ENCODE measurements around the gene CFAP100. TPM values are rescaled to one million over a fixed set of nuclear protein-coding genes. Genes with fewer than 3 reads are reported as not detected.

CFAP100 gene
- total and polyA plus RNA-seq, 10 donors = not detected

- H3K4me3 ChIP-seq = no peak overlapping the region
- no peaks in the 10 kb centered on the region for H3K27me3 ChIP-seq (replicated peaks in 1 of 7)
- intact Hi-C loops (cut with DNase I; ENCODE audit: low total_unique reads) = no loop called here
- no peaks in the 10 kb centered on the region for H3K9me3 ChIP-seq
- DNase-seq = peak; percentile 36
- H3K4me1 ChIP-seq = peaks cover 0 to 18% (median 1%) of the 10 kb centered on the region in 6 donors
- whole genome bisulfite sequencing, 5 donors = 92 to 94% (median 93%) methylated on average over 8 of the region's 8 CpGs
- no peak overlapping the region for H3K27ac ChIP-seq
- peaks cover 0 to 93% (median 36%) of the 10 kb centered on the region in 6 donors for H3K36me3 ChIP-seq
- TF ChIP-seq POLR2AphosphoS5 (IDR thresholded peaks at IDR 0.05) (peak in 1 of 3 donors; percentile 18), POLR2A (IDR thresholded peaks at IDR 0.05) (no peak)
Measured at GRCh38 chr3:126446301-126446700, 51.6 kb downstream of the CFAP100 start.

- Histone ChIP-seq H3K36me3 (peaks cover 0 to 93% (median 36%) of the 10 kb centered on the region in 6 donors), H3K27me3 (replicated peaks in 1 of 7) (no peaks in the 10 kb centered on the region), H3K4me3 (no peak overlapping the region), H3K9me3 (no peaks in the 10 kb centered on the region), H3K4me1 (peaks cover 0 to 18% (median 1%) of the 10 kb centered on the region in 6 donors), H3K27ac (no peak overlapping the region)
- intact Hi-C loops (cut with DNase I; ENCODE audit: low total_unique reads) = no loop called here
- DNase-seq = peak; percentile 42
- WGBS, 5 donors = 84 to 98% (median 90%) methylated on average over 2 of the region's 2 CpGs
- TF ChIP-seq CTCF (IDR thresholded peaks at IDR 0.05 in 8 of 11, conservative IDR thresholded peaks at IDR 0.05 in 3 of 11) (no peak), POLR2AphosphoS5 (IDR thresholded peaks at IDR 0.05) (no peak), POLR2A (IDR thresholded peaks at IDR 0.05) (no peak)
Measured at GRCh38 chr3:126446791-126447190, 52.1 kb downstream of the CFAP100 start.

GRCh38 chr3:126447456-126448106 lies 52.9 kb downstream of the CFAP100 start:
- H3K36me3 ChIP-seq = peaks cover 0 to 93% (median 43%) of the 10 kb centered on the region in 6 donors

GRCh38 chr3:126448136-126448892 lies 53.6 kb downstream of the CFAP100 start:
- Histone ChIP-seq H3K4me3 (no peak overlapping the region), H3K4me1 (peaks cover 0 to 5% (median 0%) of the 10 kb centered on the region in 6 donors), H3K27me3 (replicated peaks in 1 of 7) (no peaks in the 10 kb centered on the region), H3K36me3 (peaks cover 0 to 93% (median 46%) of the 10 kb centered on the region in 6 donors), H3K9me3 (no peaks in the 10 kb centered on the region), H3K27ac (no peak overlapping the region)
- DNase-seq = peak; percentile 69
- TF ChIP-seq POLR2A (IDR thresholded peaks at IDR 0.05) (no peak), POLR2AphosphoS5 (IDR thresholded peaks at IDR 0.05) (peak in 1 of 3 donors; percentile 44)
- 89 to 97% (median 94%) methylated on average over 12 to 17 of the region's 17 CpGs for WGBS, 5 donors
- intact Hi-C loops (cut with DNase I; ENCODE audit: low total_unique reads) = no loop called here

More at GRCh38 chr3:126447456-126448106, 52.9 kb downstream of the CFAP100 start:
- H3K9me3 ChIP-seq = no peaks in the 10 kb centered on the region
- peaks cover 0 to 12% (median 1%) of the 10 kb centered on the region in 6 donors for H3K4me1 ChIP-seq
- intact Hi-C loops (cut with DNase I; ENCODE audit: low total_unique reads) = no loop called here
- peak; percentile 47 for DNase-seq
- H3K27me3 ChIP-seq (replicated peaks in 1 of 7) = no peaks in the 10 kb centered on the region
- WGBS, 5 donors = 81 to 94% (median 89%) methylated on average over 12 of the region's 12 CpGs
- TF ChIP-seq POLR2A (IDR thresholded peaks at IDR 0.05) (no peak), POLR2AphosphoS5 (IDR thresholded peaks at IDR 0.05) (peak; percentile 6 to 44 (median 13))
- H3K4me3 ChIP-seq = no peak overlapping the region
- H3K27ac ChIP-seq = no peak overlapping the region

GRCh38 chr3:126448893-126449180 lies 54.1 kb downstream of the CFAP100 start:
- H3K36me3 ChIP-seq = peaks cover 0 to 98% (median 47%) of the 10 kb centered on the region in 6 donors
- H3K9me3 ChIP-seq = no peaks in the 10 kb centered on the region
- H3K27ac ChIP-seq = no peak overlapping the region
- intact Hi-C loops (cut with DNase I; ENCODE audit: low total_unique reads) = no loop called here
- no peaks in the 10 kb centered on the region for H3K27me3 ChIP-seq (replicated peaks in 1 of 7)
- WGBS, 5 donors = 87 to 96% (median 94%) methylated on average over 8 of the region's 8 CpGs
- peak in 1 of 3 donors; percentile 48 for TF ChIP-seq POLR2AphosphoS5 (IDR thresholded peaks at IDR 0.05)
- TF ChIP-seq POLR2A (IDR thresholded peaks at IDR 0.05) = no peak
- H3K4me3 ChIP-seq = no peak overlapping the region
- peak; percentile 69 for DNase-seq
- peaks cover 0 to 5% (median 0%) of the 10 kb centered on the region in 6 donors for H3K4me1 ChIP-seq

- H3K9me3 ChIP-seq = no peaks in the 10 kb centered on the region
- no peak overlapping the region for H3K27ac ChIP-seq
- peaks cover 0 to 5% (median 1%) of the 10 kb centered on the region in 6 donors for H3K4me1 ChIP-seq
- H3K27me3 ChIP-seq (replicated peaks in 1 of 7) = no peaks in the 10 kb centered on the region
- H3K36me3 ChIP-seq = peaks cover 0 to 99% (median 50%) of the 10 kb centered on the region in 6 donors
- intact Hi-C loops (cut with DNase I; ENCODE audit: low total_unique reads) = no loop called here
- TF ChIP-seq CTCF (IDR thresholded peaks at IDR 0.05 in 8 of 11, conservative IDR thresholded peaks at IDR 0.05 in 3 of 11) (no peak), POLR2AphosphoS5 (IDR thresholded peaks at IDR 0.05) (no peak), POLR2A (IDR thresholded peaks at IDR 0.05) (no peak)
- peak; percentile 57 for DNase-seq
- 75 to 89% (median 82%) methylated on average over 11 of the region's 11 CpGs for WGBS, 5 donors
- H3K4me3 ChIP-seq = no peak overlapping the region
Measured at GRCh38 chr3:126449621-126450051, 54.9 kb downstream of the CFAP100 start.
